ENCODE results near the gene COL1A2. TPM values are rescaled to one million over a fixed set of nuclear protein-coding genes. Genes with fewer than 3 reads are reported as not detected.

Gene COL1A2
- polyA plus RNA-seq, 1 donor from 2014 or later: 2.5 TPM

GRCh38 chr7:94348142-94348541 lies 46.6 kb upstream of the COL1A2 start:
- H3K9me2 ChIP-seq (ENCODE audit: insufficient read depth, low read length): no peaks in the 10 kb centered on the region
- no peak overlapping the region for H2AFZ ChIP-seq (ENCODE audit: low read depth, low read length)
- TF ChIP-seq REST (IDR thresholded peaks at IDR 0.05; ENCODE audit: borderline replicate concordance) (no peak), MXI1 (conservative IDR thresholded peaks at IDR 0.05; ENCODE audit: poor library complexity, severe bottlenecking) (no peak), CTCF (IDR thresholded peaks at IDR 0.05; ENCODE audit: poor library complexity, severe bottlenecking) (no peak), TAF1 (IDR thresholded peaks at IDR 0.05; ENCODE audit: low read depth) (no peak), POLR2AphosphoS5 (IDR thresholded peaks at IDR 0.05) (no peak), RAD21 (conservative IDR thresholded peaks at IDR 0.05) (no peak), SMC3 (conservative IDR thresholded peaks at IDR 0.05; ENCODE audit: poor library complexity) (no peak), EP300 (conservative IDR thresholded peaks at IDR 0.05; ENCODE audit: poor library complexity, severe bottlenecking) (no peak), EZH2 (IDR thresholded peaks at IDR 0.05; ENCODE audit: borderline replicate concordance, insufficient read depth, low read length, poor library complexity, severe bottlenecking) (no peak)
- H4K20me1 ChIP-seq (ENCODE audit: insufficient read depth): no peaks in the 10 kb centered on the region
- no peaks in the 10 kb centered on the region for H3K36me3 ChIP-seq (ENCODE audit: insufficient read depth, low read length)
- H3K9ac ChIP-seq (ENCODE audit: low read length): no peak overlapping the region
- no peaks in the 10 kb centered on the region for H3K9me3 ChIP-seq (ENCODE audit: low read length)
- no peak overlapping the region for H3K4me2 ChIP-seq (ENCODE audit: low read length)
- H3F3A ChIP-seq (ENCODE audit: insufficient read depth, low read length, poor library complexity, severe bottlenecking): no peaks in the 10 kb centered on the region
- H3K27me3 ChIP-seq (ENCODE audit: insufficient read depth, low read depth, low read length): no peaks in the 10 kb centered on the region
- H3K27ac ChIP-seq (ENCODE audit: low read length): no peak overlapping the region
- no peak overlapping the region for H3K4me3 ChIP-seq (ENCODE audit: low read length)
- H3K79me2 ChIP-seq (replicated peaks; ENCODE audit: insufficient read depth, low read length): no peaks in the 10 kb centered on the region

GRCh38 chr7:94350734-94351133 lies 44.0 kb upstream of the COL1A2 start:
- Histone ChIP-seq H3K9ac (ENCODE audit: low read length) (no peak overlapping the region), H3K27ac (ENCODE audit: low read length) (no peak overlapping the region), H3K4me3 (ENCODE audit: low read length) (no peak overlapping the region), H3K79me2 (replicated peaks; ENCODE audit: insufficient read depth, low read length) (no peaks in the 10 kb centered on the region), H3F3A (ENCODE audit: insufficient read depth, low read length, poor library complexity, severe bottlenecking) (no peaks in the 10 kb centered on the region), H2AFZ (ENCODE audit: low read depth, low read length) (no peak overlapping the region), H3K27me3 (ENCODE audit: insufficient read depth, low read depth, low read length) (no peaks in the 10 kb centered on the region), H4K20me1 (ENCODE audit: insufficient read depth) (no peaks in the 10 kb centered on the region), H3K9me3 (ENCODE audit: low read length) (no peaks in the 10 kb centered on the region), H3K4me2 (ENCODE audit: low read length) (no peak overlapping the region), H3K9me2 (ENCODE audit: insufficient read depth, low read length) (no peaks in the 10 kb centered on the region), H3K36me3 (ENCODE audit: insufficient read depth, low read length) (no peaks in the 10 kb centered on the region)
- TF ChIP-seq EZH2 (IDR thresholded peaks at IDR 0.05; ENCODE audit: borderline replicate concordance, insufficient read depth, low read length, poor library complexity, severe bottlenecking): no peak

- no peak overlapping the region for H3K27ac ChIP-seq (ENCODE audit: low read length)
- no peaks in the 10 kb centered on the region for H3K79me2 ChIP-seq (replicated peaks; ENCODE audit: insufficient read depth, low read length)
- H3F3A ChIP-seq (ENCODE audit: insufficient read depth, low read length, poor library complexity, severe bottlenecking): no peaks in the 10 kb centered on the region
- H2AFZ ChIP-seq (ENCODE audit: low read depth, low read length): no peak overlapping the region
- H3K27me3 ChIP-seq (ENCODE audit: insufficient read depth, low read depth, low read length): no peaks in the 10 kb centered on the region
- no peak overlapping the region for H3K9ac ChIP-seq (ENCODE audit: low read length)
- no peaks in the 10 kb centered on the region for H3K9me3 ChIP-seq (ENCODE audit: low read length)
- no peaks in the 10 kb centered on the region for H3K9me2 ChIP-seq (ENCODE audit: insufficient read depth, low read length)
- no peaks in the 10 kb centered on the region for H4K20me1 ChIP-seq (ENCODE audit: insufficient read depth)
- no peak overlapping the region for H3K4me2 ChIP-seq (ENCODE audit: low read length)
- TF ChIP-seq EZH2 (IDR thresholded peaks at IDR 0.05; ENCODE audit: borderline replicate concordance, insufficient read depth, low read length, poor library complexity, severe bottlenecking): no peak
- no peak for TF ChIP-seq POLR2AphosphoS5 (IDR thresholded peaks at IDR 0.05)
- no peak for TF ChIP-seq EP300 (conservative IDR thresholded peaks at IDR 0.05; ENCODE audit: poor library complexity, severe bottlenecking)
- no peak for TF ChIP-seq SMC3 (conservative IDR thresholded peaks at IDR 0.05; ENCODE audit: poor library complexity)
- TF ChIP-seq RAD21 (conservative IDR thresholded peaks at IDR 0.05): no peak
- no peak for TF ChIP-seq CTCF (IDR thresholded peaks at IDR 0.05; ENCODE audit: poor library complexity, severe bottlenecking)
- TF ChIP-seq REST (IDR thresholded peaks at IDR 0.05; ENCODE audit: borderline replicate concordance): no peak
- no peak for TF ChIP-seq MXI1 (conservative IDR thresholded peaks at IDR 0.05; ENCODE audit: poor library complexity, severe bottlenecking)
- no peak for TF ChIP-seq TAF1 (IDR thresholded peaks at IDR 0.05; ENCODE audit: low read depth)
- H3K4me3 ChIP-seq (ENCODE audit: low read length): no peak overlapping the region
- no peaks in the 10 kb centered on the region for H3K36me3 ChIP-seq (ENCODE audit: insufficient read depth, low read length)
Measured at GRCh38 chr7:94351703-94352102, 43.0 kb upstream of the COL1A2 start.
